Omental fat pad (tissue), 4 donors: ENCODE measurements around the gene SLC12A4. TPM values are rescaled to one million over a fixed set of nuclear protein-coding genes. Genes with fewer than 3 reads are reported as not detected.

Experiments
- ATAC-seq: fragments of 150-250 bp; one replicate; pipeline ENCODE4 v1.9.1; 2016; ENCODE audit warnings: mild to moderate bottlenecking, moderate library complexity; ENCODE audit not compliant: low FRiP score
- DNase-seq: peaks from one replicate; pipeline ENCODE4 v3.0.0-alpha.2; 2019; ENCODE audit warnings: low spot score
- CTCF ChIP-seq, 3 donors: fragments of 450-650 bp; IDR thresholded peaks; one replicate each; pipeline ENCODE4 v1.5.1; 2016 to 2017; ENCODE audit warnings: antibody characterized with exemption in 3 of 3, mild to moderate bottlenecking in 3 of 3, moderate library complexity in 2 of 3
- total RNA-seq, 4 donors: library from RNA; depleted of rRNA; stranded (reverse); fragments of >200 nt; gene quantifications; one replicate each; pipeline ENCODE4 v1.1.0, GENCODE V29; 2016

Gene SLC12A4
- total RNA-seq, 4 donors from 2014 or later: 39.4 to 92.2 (median 70.8) TPM

- no peak for DNase-seq
- no peak for TF ChIP-seq CTCF (IDR thresholded peaks at IDR 0.05)
- ATAC-seq: no peak
Measured at GRCh38 chr16:67935101-67935401, 33.4 kb downstream of the SLC12A4 start.

- DNase-seq (no peak), ATAC-seq (no peak)
- TF ChIP-seq CTCF (IDR thresholded peaks at IDR 0.05): no peak
Measured at GRCh38 chr16:67934306-67935100, 33.9 kb downstream of the SLC12A4 start.

GRCh38 chr16:67933805-67934204, 34.6 kb downstream of the SLC12A4 start:
- no peak for TF ChIP-seq CTCF (IDR thresholded peaks at IDR 0.05)
- ATAC-seq (no peak), DNase-seq (no peak)

- ATAC-seq (no peak), DNase-seq (no peak)
- no peak for TF ChIP-seq CTCF (IDR thresholded peaks at IDR 0.05)
Measured at GRCh38 chr16:67932462-67932840, 36.0 kb downstream of the SLC12A4 start.

- no peak for ATAC-seq
- no peak for TF ChIP-seq CTCF (IDR thresholded peaks at IDR 0.05)
- DNase-seq: no peak
Measured at GRCh38 chr16:67931712-67932461, 36.5 kb downstream of the SLC12A4 start, which contains the start of gene CTRL. CTRL (minus strand) TSS chr16:67931862; CDS start chr16:67931852, 10 bp downstream.

- ATAC-seq (no peak), DNase-seq (no peak)
- TF ChIP-seq CTCF (IDR thresholded peaks at IDR 0.05): no peak
Measured at GRCh38 chr16:67930678-67931211, 37.7 kb downstream of the SLC12A4 start.
